Liver (tissue), 9 donors: Measurements from ENCODE around the gene PHLDA2. TPM values are rescaled to one million over a fixed set of nuclear protein-coding genes. Genes with fewer than 3 reads are reported as not detected.

ENCODE experiments used
- DNase-seq: peaks from one replicate; pipeline ENCODE4 v3.0.0-alpha.2; 2017; ENCODE audit warnings: low spot score
- H3K27ac ChIP-seq, 2 donors: one replicate each; pipeline ENCODE4 v1.7.0; 2013; ENCODE audit warnings: inconsistent platforms in 2 of 2, low read length in 2 of 2, control low read depth in 1 of 2, low read depth in 1 of 2, mild to moderate bottlenecking in 1 of 2
- H3K27me3 ChIP-seq, 4 donors: one replicate each; pipeline versions ENCODE4 v1.6.1 to v1.7.0; 2013; ENCODE audit warnings: low read length in 3 of 4, inconsistent platforms in 1 of 4, mild to moderate bottlenecking in 1 of 4, moderate library complexity in 1 of 4; ENCODE audit not compliant: control insufficient read depth in 4 of 4, insufficient read depth in 4 of 4
- H3K36me3 ChIP-seq, 4 donors: one replicate each; pipeline versions ENCODE4 v1.6.1 to v1.7.0; 2013; ENCODE audit warnings: low read length in 3 of 4, mild to moderate bottlenecking in 3 of 4, low read depth in 1 of 4, moderate library complexity in 1 of 4; ENCODE audit not compliant: control insufficient read depth in 4 of 4, insufficient read depth in 3 of 4
- H3K4me1 ChIP-seq, 4 donors: one replicate each; pipeline versions ENCODE4 v1.6.1 to v1.7.0; 2013; ENCODE audit warnings: low read length in 3 of 4, mild to moderate bottlenecking in 3 of 4, moderate library complexity in 1 of 4; ENCODE audit not compliant: control insufficient read depth in 4 of 4, insufficient read depth in 4 of 4
- H3K4me3 ChIP-seq, 3 donors: one replicate each; pipeline versions ENCODE4 v1.6.1 to v1.7.0; 2013; ENCODE audit warnings: low read length in 3 of 3, control low read depth in 1 of 3, low read depth in 1 of 3, mild to moderate bottlenecking in 1 of 3
- H3K9ac ChIP-seq, 2 donors: one replicate each; pipeline ENCODE4 v1.7.0; 2013; ENCODE audit warnings: low read length in 2 of 2, mild to moderate bottlenecking in 2 of 2, moderate library complexity in 2 of 2, control low read depth in 1 of 2, low read depth in 1 of 2
- H3K9me3 ChIP-seq, 4 donors: one replicate each; pipeline versions ENCODE4 v1.6.1 to v1.7.0; 2013; ENCODE audit warnings: low read length in 3 of 4; ENCODE audit not compliant: control insufficient read depth in 4 of 4
- EGR1 ChIP-seq, 2 donors: IDR thresholded peaks; 2 replicates each; pipeline ENCODE4 v1.6.1; 2016 to 2018; ENCODE audit warnings: antibody characterized with exemption in 2 of 2, low read depth in 2 of 2
- FOXA1 ChIP-seq: IDR thresholded peaks from 2 replicates; pipeline ENCODE4 v1.6.1; 2016; ENCODE audit warnings: antibody characterized with exemption
- FOXA2 ChIP-seq: IDR thresholded peaks from 2 replicates; pipeline ENCODE4 v1.6.1; 2016; ENCODE audit warnings: antibody characterized with exemption
- GABPA ChIP-seq, 2 donors: IDR thresholded peaks in 1 of 2; conservative IDR thresholded peaks in 1 of 2; 2 replicates each; pipeline ENCODE4 v1.6.1; 2016; ENCODE audit warnings: antibody characterized with exemption in 2 of 2, mild to moderate bottlenecking in 1 of 2, moderate library complexity in 1 of 2
- HNF4A ChIP-seq, 2 donors: conservative IDR thresholded peaks; 2 replicates each; pipeline ENCODE4 v1.6.1; 2016; ENCODE audit warnings: antibody characterized with exemption in 2 of 2, mild to moderate bottlenecking in 2 of 2
- HNF4G ChIP-seq: IDR thresholded peaks from 2 replicates; pipeline ENCODE4 v1.6.1; 2016; ENCODE audit warnings: antibody characterized with exemption
- JUND ChIP-seq, 2 donors: IDR thresholded peaks; 2 replicates each; pipeline ENCODE4 v1.6.1; 2016; ENCODE audit warnings: antibody characterized with exemption in 2 of 2
- NR2F2 ChIP-seq: IDR thresholded peaks from 2 replicates; pipeline ENCODE4 v1.6.1; 2016; ENCODE audit warnings: antibody characterized with exemption
- RAD21 ChIP-seq, 2 donors: IDR thresholded peaks; 2 replicates each; pipeline ENCODE4 v1.6.1; 2016; ENCODE audit warnings: antibody characterized with exemption in 2 of 2, mild to moderate bottlenecking in 2 of 2
- RXRA ChIP-seq, 2 donors: IDR thresholded peaks; 2 replicates each; pipeline ENCODE4 v1.6.1; 2017 to 2018; ENCODE audit warnings: antibody characterized with exemption in 2 of 2, mild to moderate bottlenecking in 1 of 2
- SP1 ChIP-seq: IDR thresholded peaks from 2 replicates; pipeline ENCODE4 v1.6.1; 2018; ENCODE audit warnings: antibody characterized with exemption, mild to moderate bottlenecking
- TAF1 ChIP-seq: conservative IDR thresholded peaks from 2 replicates; pipeline ENCODE4 v1.6.1; 2016; ENCODE audit warnings: antibody characterized with exemption, mild to moderate bottlenecking
- YY1 ChIP-seq: IDR thresholded peaks from 2 replicates; pipeline ENCODE4 v1.6.1; 2016; ENCODE audit warnings: antibody characterized with exemption, mild to moderate bottlenecking
- WGBS: extraction: QIAGEN DNeasy Blood & Tissue Kit; methylation state at CpG from one replicate; pipeline ENCODE4 v1.1.7; 2013; 5-methylcytosine and 5-hydroxymethylcytosine counted together
- polyA plus RNA-seq, 2 donors: library from polyadenylated mRNA; stranded (reverse) in 1 of 2; unstranded in 1 of 2; fragments of 200-250 nt in 1 of 2; fragments of >200 nt in 1 of 2; fragmentation: Nextera tagmentation in 1 of 2; extraction: Ambion mirVana in 1 of 2; gene quantifications; one replicate each; pipeline versions ENCODE4 v1.2.1 to v1.2.3, GENCODE V29; 2013 to 2015
- total RNA-seq, 2 donors: library from RNA; depleted of rRNA; stranded (reverse); fragments of >200 nt; gene quantifications; one replicate each; pipeline ENCODE4 v1.2.3, GENCODE V29; 2014
- TF ChIP-seq, protein P1 (sequence below): IDR thresholded peaks from 2 replicates; pipeline ENCODE4 v1.6.1; 2016; ENCODE audit warnings: antibody characterized with exemption
- TF ChIP-seq, protein P2 (sequence below): IDR thresholded peaks from 2 replicates; pipeline ENCODE4 v1.6.1; 2016; ENCODE audit warnings: antibody characterized with exemption
- TF ChIP-seq, protein P3 (sequence below): IDR thresholded peaks from 2 replicates; pipeline ENCODE4 v1.6.1; 2016; ENCODE audit warnings: antibody characterized with exemption
- donor health status: healthy.
- donor health status: healthy.
- donor health status: healthy.
- donor health status: healthy.
- donor health status: healthy.

Gene PHLDA2
- total and polyA plus RNA-seq, 4 donors = 0.23 to 1.4 (median 0.99) TPM; not detected in 1

GRCh38 chr11:2881981-2882375 is 47.2 kb downstream of the PHLDA2 start:
- TF ChIP-seq JUND (IDR thresholded peaks at IDR 0.05) (no peak), SP1 (no peak), RXRA (IDR thresholded peaks at IDR 0.05) (no peak), HNF4A (conservative IDR thresholded peaks at IDR 0.05) (no peak), RAD21 (IDR thresholded peaks at IDR 0.05) (no peak), EGR1 (IDR thresholded peaks at IDR 0.05; ENCODE audit: low read depth in 2 of 2) (no peak), FOXA2 (no peak)
- Histone ChIP-seq H3K4me3 (no peak overlapping the region), H3K27me3 (no peaks in the 10 kb centered on the region), H3K36me3 (no peaks in the 10 kb centered on the region), H3K27ac (no peak overlapping the region), H3K9me3 (no peaks in the 10 kb centered on the region), H3K4me1 (peaks cover 0 to 8% (median 6%) of the 10 kb centered on the region in 4 donors), H3K9ac (no peak overlapping the region)
- 84% methylated on average over 12 of the region's 12 CpGs for WGBS
- DNase-seq = no peak

GRCh38 chr11:2881076-2881980 is 47.9 kb downstream of the PHLDA2 start:
- H3K27me3 ChIP-seq = no peaks in the 10 kb centered on the region
- peaks cover 0 to 3% (median 0%) of the 10 kb centered on the region in 4 donors for H3K9me3 ChIP-seq
- peaks cover 0 to 8% (median 6%) of the 10 kb centered on the region in 4 donors for H3K4me1 ChIP-seq
- no peak for DNase-seq
- H3K9ac ChIP-seq = no peak overlapping the region
- no peak for TF ChIP-seq FOXA2
- TF ChIP-seq FOXA1 = no peak
- TF ChIP-seq NR2F2 = no peak
- TF ChIP-seq, protein P1, sequence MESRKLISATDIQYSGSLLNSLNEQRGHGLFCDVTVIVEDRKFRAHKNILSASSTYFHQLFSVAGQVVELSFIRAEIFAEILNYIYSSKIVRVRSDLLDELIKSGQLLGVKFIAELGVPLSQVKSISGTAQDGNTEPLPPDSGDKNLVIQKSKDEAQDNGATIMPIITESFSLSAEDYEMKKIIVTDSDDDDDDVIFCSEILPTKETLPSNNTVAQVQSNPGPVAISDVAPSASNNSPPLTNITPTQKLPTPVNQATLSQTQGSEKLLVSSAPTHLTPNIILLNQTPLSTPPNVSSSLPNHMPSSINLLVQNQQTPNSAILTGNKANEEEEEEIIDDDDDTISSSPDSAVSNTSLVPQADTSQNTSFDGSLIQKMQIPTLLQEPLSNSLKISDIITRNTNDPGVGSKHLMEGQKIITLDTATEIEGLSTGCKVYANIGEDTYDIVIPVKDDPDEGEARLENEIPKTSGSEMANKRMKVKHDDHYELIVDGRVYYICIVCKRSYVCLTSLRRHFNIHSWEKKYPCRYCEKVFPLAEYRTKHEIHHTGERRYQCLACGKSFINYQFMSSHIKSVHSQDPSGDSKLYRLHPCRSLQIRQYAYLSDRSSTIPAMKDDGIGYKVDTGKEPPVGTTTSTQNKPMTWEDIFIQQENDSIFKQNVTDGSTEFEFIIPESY = no peak
- TF ChIP-seq RAD21 (IDR thresholded peaks at IDR 0.05) = no peak
- TF ChIP-seq YY1 = no peak
- no peak for TF ChIP-seq HNF4G
- no peak for TF ChIP-seq GABPA (IDR thresholded peaks at IDR 0.05 in 1 of 2, conservative IDR thresholded peaks at IDR 0.05 in 1 of 2)
- TF ChIP-seq, protein P2, sequence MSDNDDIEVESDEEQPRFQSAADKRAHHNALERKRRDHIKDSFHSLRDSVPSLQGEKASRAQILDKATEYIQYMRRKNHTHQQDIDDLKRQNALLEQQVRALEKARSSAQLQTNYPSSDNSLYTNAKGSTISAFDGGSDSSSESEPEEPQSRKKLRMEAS = no peak
- no peak for TF ChIP-seq HNF4A (conservative IDR thresholded peaks at IDR 0.05)
- WGBS = 91% methylated on average over 19 of the region's 19 CpGs
- no peak overlapping the region for H3K4me3 ChIP-seq
- H3K36me3 ChIP-seq = no peaks in the 10 kb centered on the region
- no peak overlapping the region for H3K27ac ChIP-seq

GRCh38 chr11:2880646-2881045 is 48.6 kb downstream of the PHLDA2 start:
- H3K27me3 ChIP-seq = no peaks in the 10 kb centered on the region
- no peak overlapping the region for H3K27ac ChIP-seq
- TF ChIP-seq SP1 (no peak), NR2F2 (no peak), TAF1 (no peak), GABPA (IDR thresholded peaks at IDR 0.05 in 1 of 2, conservative IDR thresholded peaks at IDR 0.05 in 1 of 2) (no peak), HNF4G (no peak), RXRA (IDR thresholded peaks at IDR 0.05) (no peak), YY1 (no peak), HNF4A (conservative IDR thresholded peaks at IDR 0.05) (no peak), EGR1 (IDR thresholded peaks at IDR 0.05; ENCODE audit: low read depth in 2 of 2) (no peak), FOXA1 (no peak)
- TF ChIP-seq, protein P2 = no peak
- TF ChIP-seq, protein P3, sequence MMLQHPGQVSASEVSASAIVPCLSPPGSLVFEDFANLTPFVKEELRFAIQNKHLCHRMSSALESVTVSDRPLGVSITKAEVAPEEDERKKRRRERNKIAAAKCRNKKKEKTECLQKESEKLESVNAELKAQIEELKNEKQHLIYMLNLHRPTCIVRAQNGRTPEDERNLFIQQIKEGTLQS = no peak
- TF ChIP-seq, protein P1 = no peak
- peaks cover 0 to 8% (median 6%) of the 10 kb centered on the region in 4 donors for H3K4me1 ChIP-seq
- no peak for DNase-seq
- WGBS = 87% methylated on average over 7 of the region's 7 CpGs
- no peak overlapping the region for H3K4me3 ChIP-seq
- no peaks in the 10 kb centered on the region for H3K36me3 ChIP-seq
- H3K9ac ChIP-seq = no peak overlapping the region
- H3K9me3 ChIP-seq = peaks cover 0 to 3% (median 0%) of the 10 kb centered on the region in 4 donors
